ENCODE results near the gene UNC79. TPM values are rescaled to one million over a fixed set of nuclear protein-coding genes. Genes with fewer than 3 reads are reported as not detected.
"Not testable (repeated sequence)": the region's sequence is repeated elsewhere in the genome, so short reads cannot be mapped to it uniquely, and the experiment has no call there.

UNC79 gene
- total RNA-seq, 1 experiment from 2014 or later: 0.05 TPM

GRCh38 chr14:93493054-93493453 is 62.3 kb downstream of the UNC79 start:
- H3K4me3 ChIP-seq (ENCODE audit: low read depth in 2 of 2, low read length in 2 of 2): no peak overlapping the region
- H3K27me3 ChIP-seq (ENCODE audit: control insufficient read depth, insufficient read depth, low read length): no peaks in the 10 kb centered on the region
- intact Hi-C loops (cut with micrococcal nuclease; ENCODE audit: unreplicated experiment): no loop called here
- H3K9me3 ChIP-seq (ENCODE audit: control insufficient read depth, insufficient read depth, low read depth, low read length): no peaks in the 10 kb centered on the region
- H3K36me3 ChIP-seq (ENCODE audit: control insufficient read depth, insufficient read depth, low read length): no peaks in the 10 kb centered on the region
- no peaks in the 10 kb centered on the region for H3K4me1 ChIP-seq (ENCODE audit: control insufficient read depth, insufficient read depth, low read length)
- CTCF ChIA-PET: no interaction called here
- DNase-seq (ENCODE audit: low read depth, low spot score): no peak
- POLR2A ChIA-PET: no interaction called here
- no TSS peak for BruUV-seq (replicated peaks)
- in situ Hi-C loops (cut with HindIII; ENCODE audit: low pct_unique_long_range_greater_than_20kb, low sequenced_read_pairs): no loop called here
- H3K27ac ChIP-seq (ENCODE audit: low read length): no peak overlapping the region
- no peak for ATAC-seq
- TF ChIP-seq TCF7L2 (IDR thresholded peaks at IDR 0.05; ENCODE audit: low read depth, low read length) (no peak), POLR2AphosphoS5 (IDR thresholded peaks at IDR 0.05; ENCODE audit: low read depth, low read length) (no peak), SIN3A (IDR thresholded peaks at IDR 0.05; ENCODE audit: borderline replicate concordance, insufficient read depth, low read depth, low read length) (no peak), REST (IDR thresholded peaks at IDR 0.05; ENCODE audit: insufficient read depth in 1 of 2, low read depth in 2 of 2, low read length in 1 of 2) (no peak)
- TF ChIP-seq, protein P1, sequence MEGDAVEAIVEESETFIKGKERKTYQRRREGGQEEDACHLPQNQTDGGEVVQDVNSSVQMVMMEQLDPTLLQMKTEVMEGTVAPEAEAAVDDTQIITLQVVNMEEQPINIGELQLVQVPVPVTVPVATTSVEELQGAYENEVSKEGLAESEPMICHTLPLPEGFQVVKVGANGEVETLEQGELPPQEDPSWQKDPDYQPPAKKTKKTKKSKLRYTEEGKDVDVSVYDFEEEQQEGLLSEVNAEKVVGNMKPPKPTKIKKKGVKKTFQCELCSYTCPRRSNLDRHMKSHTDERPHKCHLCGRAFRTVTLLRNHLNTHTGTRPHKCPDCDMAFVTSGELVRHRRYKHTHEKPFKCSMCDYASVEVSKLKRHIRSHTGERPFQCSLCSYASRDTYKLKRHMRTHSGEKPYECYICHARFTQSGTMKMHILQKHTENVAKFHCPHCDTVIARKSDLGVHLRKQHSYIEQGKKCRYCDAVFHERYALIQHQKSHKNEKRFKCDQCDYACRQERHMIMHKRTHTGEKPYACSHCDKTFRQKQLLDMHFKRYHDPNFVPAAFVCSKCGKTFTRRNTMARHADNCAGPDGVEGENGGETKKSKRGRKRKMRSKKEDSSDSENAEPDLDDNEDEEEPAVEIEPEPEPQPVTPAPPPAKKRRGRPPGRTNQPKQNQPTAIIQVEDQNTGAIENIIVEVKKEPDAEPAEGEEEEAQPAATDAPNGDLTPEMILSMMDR (IDR thresholded peaks at IDR 0.05): no peak

DNA sequence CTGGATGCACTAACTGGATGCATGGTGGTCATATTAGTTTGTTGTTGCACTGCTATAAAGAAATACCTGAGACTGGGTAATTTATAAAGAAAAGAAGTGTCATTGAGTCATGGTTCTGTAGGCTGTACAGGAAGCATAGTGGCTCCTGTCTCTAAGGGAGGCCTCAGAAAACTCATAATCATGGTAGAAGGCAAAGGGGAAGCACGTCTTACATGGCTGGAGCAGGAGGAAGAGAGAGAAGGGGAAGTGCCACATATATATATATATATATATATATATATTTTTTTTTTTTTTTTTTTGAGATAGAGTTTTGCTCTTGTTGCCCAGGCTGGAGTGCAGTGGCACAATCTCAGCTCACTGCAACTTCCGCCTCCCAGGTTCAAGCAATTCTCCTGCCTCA is 62.9 kb downstream of the UNC79 start:
- H3K9me3 ChIP-seq (ENCODE audit: control insufficient read depth, insufficient read depth, low read depth, low read length); H3K4me3 ChIP-seq (ENCODE audit: low read depth in 2 of 2, low read length in 2 of 2); H3K27me3 ChIP-seq (ENCODE audit: control insufficient read depth, insufficient read depth, low read length); ATAC-seq; DNase-seq (ENCODE audit: low read depth, low spot score); H3K36me3 ChIP-seq (ENCODE audit: control insufficient read depth, insufficient read depth, low read length); BruUV-seq (replicated peaks); H3K4me1 ChIP-seq (ENCODE audit: control insufficient read depth, insufficient read depth, low read length); CTCF ChIA-PET; in situ Hi-C loops (cut with HindIII; ENCODE audit: low pct_unique_long_range_greater_than_20kb, low sequenced_read_pairs); H3K27ac ChIP-seq (ENCODE audit: low read length); intact Hi-C loops (cut with micrococcal nuclease; ENCODE audit: unreplicated experiment); POLR2A ChIA-PET: not testable (repeated sequence)

DNA sequence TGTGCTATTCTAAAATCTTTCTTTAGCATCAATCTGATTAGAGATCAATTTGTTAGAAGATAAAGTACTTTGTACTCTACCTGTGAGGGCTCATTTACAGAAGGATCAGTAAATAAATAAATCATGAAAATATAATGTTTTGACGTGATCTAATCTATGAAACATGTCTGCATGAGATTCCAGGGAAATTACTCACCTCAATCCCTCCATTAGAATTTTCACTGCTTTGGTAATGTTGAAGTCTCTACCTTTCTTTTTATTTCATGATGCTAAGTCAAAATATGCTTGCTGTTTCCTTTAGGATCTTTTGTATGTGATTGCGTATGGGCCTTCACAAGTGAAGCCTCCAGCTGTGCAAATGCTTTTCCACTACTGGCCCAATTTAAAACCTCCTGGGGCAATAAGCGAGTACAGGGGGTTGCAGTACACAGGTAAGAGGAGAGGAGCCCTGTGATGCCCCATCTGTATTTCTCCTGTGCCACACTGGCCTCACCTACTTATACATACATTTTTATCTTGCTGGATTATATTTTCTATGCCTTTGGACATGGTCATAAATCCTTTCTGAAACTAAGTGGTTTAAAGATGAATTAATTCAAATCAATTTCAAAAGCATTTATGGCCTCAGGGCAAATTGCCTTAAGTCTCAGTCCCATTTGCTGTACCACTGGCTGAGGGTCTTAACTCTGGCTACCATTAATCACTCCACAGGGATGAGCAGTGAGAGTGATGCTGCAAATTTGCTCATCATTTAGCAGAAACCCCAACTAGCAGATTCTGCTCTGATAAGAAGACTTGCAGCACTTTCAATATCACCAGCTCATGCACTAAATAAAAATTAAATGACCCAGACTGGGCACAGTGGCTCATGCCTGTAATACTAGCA is 66.4 kb downstream of the UNC79 start:
- Histone ChIP-seq H3K27me3 (ENCODE audit: control insufficient read depth, insufficient read depth, low read length) (no peaks in the 10 kb centered on the region), H3K27ac (ENCODE audit: low read length) (no peak overlapping the region), H3K4me1 (ENCODE audit: control insufficient read depth, insufficient read depth, low read length) (no peaks in the 10 kb centered on the region), H3K9me3 (ENCODE audit: control insufficient read depth, insufficient read depth, low read depth, low read length) (no peaks in the 10 kb centered on the region), H3K36me3 (ENCODE audit: control insufficient read depth, insufficient read depth, low read length) (no peaks in the 10 kb centered on the region), H3K4me3 (ENCODE audit: low read depth in 2 of 2, low read length in 2 of 2) (no peak overlapping the region)
- intact Hi-C loops (cut with micrococcal nuclease; ENCODE audit: unreplicated experiment): no loop called here
- POLR2A ChIA-PET: no interaction called here
- ATAC-seq (no peak), DNase-seq (ENCODE audit: low read depth, low spot score) (no peak)
- CTCF ChIA-PET: interaction anchor here (0.6 kb wide), 1 partner anchor 234 kb away, joined by 5 read pairs; no protein-coding TSS in a partner anchor
- TF ChIP-seq REST (IDR thresholded peaks at IDR 0.05; ENCODE audit: insufficient read depth in 1 of 2, low read depth in 2 of 2, low read length in 1 of 2): no peak
- TF ChIP-seq POLR2AphosphoS5 (IDR thresholded peaks at IDR 0.05; ENCODE audit: low read depth, low read length): no peak
- TF ChIP-seq, protein P1 (IDR thresholded peaks at IDR 0.05): no peak
- TF ChIP-seq SIN3A (IDR thresholded peaks at IDR 0.05; ENCODE audit: borderline replicate concordance, insufficient read depth, low read depth, low read length): no peak
- TF ChIP-seq TCF7L2 (IDR thresholded peaks at IDR 0.05; ENCODE audit: low read depth, low read length): no peak
- in situ Hi-C loops (cut with HindIII; ENCODE audit: low pct_unique_long_range_greater_than_20kb, low sequenced_read_pairs): no loop called here
- BruUV-seq (replicated peaks): no TSS peak
